ENCODE data around the gene EPHB1. TPM values are rescaled to one million over a fixed set of nuclear protein-coding genes. Genes with fewer than 3 reads are reported as not detected.

The EPHB1 gene
- polyA plus RNA-seq (ENCODE audit: insufficient read length in 4 of 4) = 1 to 10 TPM; 4.4 to 5.9 (median 5.7) TPM

DNA sequence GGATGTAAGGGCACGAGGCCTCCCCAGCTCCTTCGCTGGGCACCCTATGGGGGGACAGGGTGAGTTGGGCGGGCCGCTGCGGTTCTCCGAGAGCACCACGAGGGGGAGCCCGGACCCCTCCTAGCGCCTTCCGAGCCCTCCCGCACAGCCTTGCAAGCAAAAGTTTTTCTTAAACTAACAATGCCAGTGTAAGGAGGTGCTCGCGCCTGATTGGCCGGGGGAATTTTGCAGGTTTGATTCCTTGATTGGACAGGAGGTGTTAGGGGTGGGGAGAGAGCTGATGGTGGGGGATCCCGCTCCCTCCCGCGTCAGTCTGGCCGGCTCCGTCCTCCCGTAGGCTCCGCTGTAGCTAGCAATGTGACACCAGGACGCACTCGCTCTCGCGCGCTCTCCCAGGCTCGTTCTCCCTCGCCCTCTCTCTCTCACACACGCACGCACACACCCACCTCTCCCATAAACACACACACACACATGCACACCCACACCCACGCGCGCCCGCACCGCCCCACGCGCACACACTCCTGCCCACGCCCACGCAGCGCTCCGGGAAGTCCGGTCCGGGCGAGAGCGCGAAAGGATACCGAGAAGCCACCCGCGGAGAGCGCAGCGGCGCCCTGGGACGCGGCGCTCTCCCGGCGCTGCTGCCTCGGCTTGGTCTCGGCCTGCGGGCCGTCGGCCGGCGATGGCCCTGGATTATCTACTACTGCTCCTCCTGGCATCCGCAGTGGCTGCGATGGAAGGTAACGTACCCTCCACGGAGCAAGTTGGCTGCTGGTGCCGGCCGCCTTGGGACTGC, at the start of gene EPHB1:
Gene EPHB1, plus strand, starts transcription at position 311 of the 796 bp plus-strand sequence.
- peak; percentile 84 to 89 (median 88) for DNase-seq (ENCODE audit: low read depth in 4 of 4, low spot score in 2 of 4)

DNA sequence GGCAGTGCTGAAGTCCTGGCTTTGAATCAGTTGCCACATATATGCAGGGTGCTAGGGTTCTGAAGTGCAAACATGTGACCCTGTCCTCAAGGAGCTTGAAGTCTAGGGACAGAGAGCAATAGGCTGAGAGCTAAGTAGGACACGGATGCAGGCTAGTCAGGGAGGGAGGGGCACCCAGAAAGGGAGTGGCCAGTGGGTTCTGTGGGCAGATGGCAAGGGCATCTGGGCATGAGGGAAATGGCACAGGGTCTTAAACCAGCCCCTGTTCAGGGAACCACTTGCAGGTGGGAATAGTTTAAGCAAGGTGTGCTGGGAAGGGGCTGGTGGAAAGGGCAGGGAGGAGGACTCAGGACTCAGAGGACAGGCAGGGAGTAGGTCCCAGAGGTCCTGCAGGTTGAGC, 46.4 kb upstream of the EPHB1 start:
- no peak for DNase-seq (ENCODE audit: low read depth in 4 of 4, low spot score in 2 of 4)

- no peak for DNase-seq (ENCODE audit: low read depth in 4 of 4, low spot score in 2 of 4)
These were observed 45.9 kb upstream of the EPHB1 start for GRCh38 chr3:134749174-134749573.

DNA sequence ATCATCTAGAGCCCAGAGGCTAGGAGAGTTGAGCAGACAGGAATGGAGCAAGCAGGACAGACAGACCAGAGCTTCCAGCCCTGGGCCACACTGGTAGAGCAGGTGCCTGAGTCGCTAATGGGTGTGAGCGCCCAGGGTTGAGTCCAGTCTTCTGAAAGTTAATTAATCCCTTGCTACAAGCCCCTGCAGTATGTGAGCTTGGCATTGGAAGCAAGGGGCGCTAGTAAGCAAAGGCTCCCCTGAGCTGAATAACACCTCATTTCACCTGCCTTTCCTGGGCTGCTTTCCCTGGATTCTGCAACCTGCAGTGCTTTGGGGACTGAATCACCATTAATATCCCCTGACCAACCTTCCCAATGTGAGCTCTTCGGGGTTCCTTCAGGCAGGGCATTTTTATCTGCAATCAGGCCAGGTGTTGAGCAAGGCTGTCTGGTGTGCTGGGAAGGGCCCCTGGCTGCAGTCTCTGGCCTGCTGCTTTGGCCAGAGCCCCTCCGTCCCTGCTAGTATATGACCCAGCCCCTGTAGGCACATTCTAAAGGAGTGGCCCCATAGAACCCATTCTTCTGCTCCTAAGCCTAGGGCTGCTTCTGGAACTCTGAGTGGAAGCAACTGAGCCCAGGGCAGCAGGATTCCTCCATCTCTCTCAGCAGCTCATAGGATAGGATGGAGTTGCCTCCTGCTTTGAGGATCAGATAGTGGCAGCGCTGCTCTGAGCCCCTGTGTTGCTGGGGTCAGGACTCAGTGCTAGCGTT, 45.1 kb upstream of the EPHB1 start:
- no peak for DNase-seq (ENCODE audit: low read depth in 4 of 4, low spot score in 2 of 4)

DNA sequence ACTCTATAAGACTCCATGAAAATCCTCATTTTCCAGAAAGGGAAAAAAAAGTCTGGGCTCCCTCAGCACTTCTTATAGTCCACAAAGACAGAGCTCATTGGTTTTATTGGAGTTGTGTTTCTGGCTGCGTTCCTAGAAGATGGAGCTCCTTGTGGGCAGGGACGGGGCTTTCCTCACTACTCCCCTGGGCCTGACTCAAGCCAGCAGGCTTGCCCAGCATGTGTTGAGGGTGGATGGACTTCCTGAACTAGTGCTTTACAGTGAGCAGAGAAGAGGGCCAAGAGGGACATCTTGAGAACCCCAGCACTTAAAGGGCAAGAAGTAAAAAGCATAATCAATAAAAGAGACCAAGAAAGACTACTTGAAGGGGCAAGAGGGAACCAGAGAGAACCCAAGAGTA, 43.2 kb upstream of the EPHB1 start:
- DNase-seq (ENCODE audit: low read depth in 4 of 4, low spot score in 2 of 4) = no peak

- no peak for DNase-seq (ENCODE audit: low read depth in 4 of 4, low spot score in 2 of 4)
These were observed 42.1 kb upstream of the EPHB1 start for GRCh38 chr3:134752761-134753461.

DNA sequence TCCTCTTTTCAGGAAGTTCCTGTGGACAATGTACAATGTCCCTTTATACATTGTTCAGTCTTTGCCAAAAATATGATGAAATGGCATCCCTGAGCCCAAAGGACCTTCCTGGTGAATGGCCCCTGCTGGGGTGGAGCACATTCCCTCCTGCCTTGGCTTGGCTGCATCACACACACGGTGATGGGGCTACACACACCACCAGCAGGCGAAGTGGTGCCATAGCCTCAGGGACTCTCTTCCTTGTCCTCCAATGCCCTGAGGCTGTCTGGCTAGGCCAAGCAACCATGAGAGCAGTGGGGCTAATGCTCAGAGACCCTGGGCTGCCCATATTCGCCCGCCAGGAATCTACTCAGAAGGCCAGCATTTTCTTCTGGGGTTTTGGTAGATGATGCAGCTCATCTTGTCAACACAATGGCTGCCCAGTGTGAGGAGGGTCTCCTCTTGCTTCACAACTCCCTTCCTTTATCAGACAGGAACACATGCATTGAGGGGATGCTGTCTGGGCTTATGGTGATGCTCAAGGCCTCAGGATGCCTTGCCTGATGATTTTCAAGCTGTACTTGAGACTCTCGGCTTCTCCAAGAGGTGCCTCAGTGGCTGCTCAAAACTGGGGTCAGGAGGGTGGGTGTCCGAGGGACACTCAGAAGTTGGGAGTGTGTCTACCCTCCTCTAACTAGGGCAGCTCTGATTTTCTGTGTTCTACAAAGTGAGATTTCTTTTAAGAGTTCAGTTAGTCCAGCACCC, 40.9 kb upstream of the EPHB1 start:
- DNase-seq (ENCODE audit: low read depth in 4 of 4, low spot score in 2 of 4) = no peak

DNA sequence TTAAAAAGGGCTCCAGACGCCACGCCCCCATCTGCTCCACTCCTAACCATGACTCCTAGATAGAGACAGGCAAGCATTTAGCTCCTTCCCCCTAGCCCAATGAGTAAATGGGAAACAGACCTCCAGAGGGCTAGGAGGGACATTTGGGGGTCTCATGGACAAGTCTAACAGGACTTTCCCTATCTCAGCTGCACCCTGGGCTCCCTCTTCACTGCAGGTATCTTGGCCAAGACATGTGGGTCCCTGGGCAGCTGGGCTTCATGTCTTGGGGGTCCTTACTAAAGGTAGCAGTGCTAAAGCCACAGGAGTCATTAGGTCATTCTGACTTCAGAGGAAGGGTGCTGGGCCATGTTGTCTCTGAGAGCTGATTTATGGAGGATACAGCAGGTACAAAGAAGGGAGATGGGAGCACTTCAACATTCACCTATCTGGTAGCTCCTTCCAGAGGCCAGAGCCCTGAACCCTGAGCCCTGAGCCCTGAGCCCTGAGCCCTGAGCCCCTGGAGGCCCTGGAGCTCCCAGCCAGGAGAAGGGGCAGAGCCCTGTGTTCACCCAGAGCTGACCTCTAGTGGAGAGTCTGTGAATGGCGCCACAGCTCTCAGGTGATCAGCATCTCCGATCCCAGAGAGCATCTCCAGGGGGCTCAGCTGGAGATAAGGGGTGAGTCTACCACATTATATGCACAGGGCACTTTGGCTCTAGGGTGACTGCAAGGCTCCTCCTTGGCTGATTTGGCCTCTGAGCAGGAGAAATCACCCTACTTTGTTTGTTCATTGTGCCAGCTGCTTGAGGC, 40.1 kb upstream of the EPHB1 start:
- DNase-seq (ENCODE audit: low read depth in 4 of 4, low spot score in 2 of 4) = no peak

DNA sequence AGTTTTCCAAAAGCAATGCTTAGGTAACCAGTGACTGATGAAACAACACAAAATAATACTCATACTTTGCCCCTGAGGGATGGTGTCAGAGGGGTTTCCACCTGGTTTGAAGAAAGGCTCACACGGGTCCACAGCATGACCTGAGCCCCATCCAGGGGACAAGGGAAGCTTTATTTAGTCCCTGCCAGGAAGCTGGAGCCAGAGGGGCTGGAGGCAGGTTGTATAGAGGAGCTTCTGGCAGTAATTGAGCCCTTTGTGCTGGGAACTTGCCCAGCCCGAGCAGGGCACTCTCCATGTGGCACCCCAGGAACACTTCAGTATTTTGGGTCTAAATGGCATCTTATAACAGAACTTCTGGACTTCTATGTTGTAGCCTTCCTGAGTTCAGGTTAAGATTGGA, 39.2 kb upstream of the EPHB1 start:
- no peak for DNase-seq (ENCODE audit: low read depth in 4 of 4, low spot score in 2 of 4)

DNA sequence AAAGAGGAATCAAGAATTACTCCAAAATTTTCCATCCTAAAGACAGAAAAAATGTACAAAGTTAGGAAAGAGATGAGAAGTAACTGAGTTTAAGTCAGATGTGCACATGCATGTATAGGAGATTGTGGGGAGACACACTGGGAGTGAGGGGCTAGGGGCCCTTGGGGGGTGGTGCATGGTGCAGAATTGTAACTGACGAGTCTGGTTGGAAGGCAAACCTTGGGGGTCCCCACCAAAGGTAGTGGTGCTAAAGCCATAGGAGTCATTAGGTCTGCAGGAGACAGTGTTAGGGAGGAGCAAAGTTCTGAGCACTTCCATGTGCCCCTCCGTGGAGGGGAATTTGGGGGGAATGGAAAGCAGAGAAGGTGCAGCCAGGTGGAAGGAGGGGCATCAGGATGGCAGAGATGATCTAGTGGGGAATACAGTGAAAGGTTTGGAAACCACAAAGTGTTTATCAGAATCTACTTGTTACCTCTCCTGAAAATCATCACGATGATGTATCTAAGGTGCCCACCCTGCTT, 37.5 kb upstream of the EPHB1 start:
- DNase-seq (ENCODE audit: low read depth in 4 of 4, low spot score in 2 of 4) = no peak

- DNase-seq (ENCODE audit: low read depth in 4 of 4, low spot score in 2 of 4) = no peak
These were observed 33.8 kb upstream of the EPHB1 start for GRCh38 chr3:134761213-134761612.

DNA sequence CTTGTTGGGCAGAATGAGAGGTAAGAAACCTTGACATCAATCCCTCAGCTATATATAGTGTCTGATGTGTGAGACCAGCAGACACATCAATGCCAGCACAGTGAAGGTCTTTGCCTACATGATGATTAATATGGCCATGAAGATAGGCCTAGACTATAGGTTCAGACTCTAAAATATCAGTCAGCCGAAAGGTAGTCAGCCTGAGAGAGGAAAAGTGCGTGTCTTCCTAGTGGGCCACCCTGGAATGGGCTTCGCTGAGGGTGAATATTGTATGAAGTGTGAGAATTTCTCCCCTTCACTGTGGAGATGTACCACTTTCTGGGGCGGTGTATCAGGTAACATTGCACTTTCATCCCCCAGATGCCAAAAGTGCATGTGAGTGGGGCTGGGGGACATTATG, 33.0 kb upstream of the EPHB1 start:
- no peak for DNase-seq (ENCODE audit: low read depth in 4 of 4, low spot score in 2 of 4)

- DNase-seq (ENCODE audit: low read depth in 4 of 4, low spot score in 2 of 4) = no peak
These were observed 29.6 kb upstream of the EPHB1 start for GRCh38 chr3:134765468-134765867.

- no peak for DNase-seq (ENCODE audit: low read depth in 4 of 4, low spot score in 2 of 4)
These were observed 28.8 kb upstream of the EPHB1 start for GRCh38 chr3:134766290-134766689.

- no peak for DNase-seq (ENCODE audit: low read depth in 4 of 4, low spot score in 2 of 4)
These were observed 26.9 kb upstream of the EPHB1 start for GRCh38 chr3:134768116-134768515.

- no peak for DNase-seq (ENCODE audit: low read depth in 4 of 4, low spot score in 2 of 4)
These were observed 26.2 kb upstream of the EPHB1 start for GRCh38 chr3:134768837-134769236.

DNA sequence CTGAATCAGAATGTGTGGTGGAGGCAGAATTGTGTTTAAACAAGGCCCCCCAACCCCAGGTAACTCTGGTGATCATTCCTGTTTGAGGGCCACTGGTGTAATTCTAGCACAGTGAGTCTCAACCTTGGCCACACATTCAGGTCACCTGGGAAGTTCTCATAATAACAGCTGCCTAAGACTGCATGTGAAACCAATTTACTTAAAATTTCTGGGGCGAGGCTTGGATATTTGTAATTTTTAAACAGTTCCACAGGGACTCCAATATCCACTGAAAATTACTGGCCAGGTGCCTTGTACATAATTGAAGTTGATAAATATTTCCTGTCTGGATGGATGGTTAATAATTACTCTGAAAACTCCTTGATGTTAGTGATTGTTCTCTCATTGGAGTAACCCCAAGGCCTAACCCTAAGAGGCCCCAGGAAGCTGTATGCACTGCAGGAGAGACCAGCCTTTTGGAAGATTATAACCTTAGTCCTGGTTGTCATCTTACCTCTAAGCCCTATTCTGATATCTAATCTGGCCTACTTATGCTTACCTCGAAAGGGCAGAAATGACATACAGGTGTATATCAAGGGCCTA, 25.7 kb upstream of the EPHB1 start:
- no peak for DNase-seq (ENCODE audit: low read depth in 4 of 4, low spot score in 2 of 4)

DNA sequence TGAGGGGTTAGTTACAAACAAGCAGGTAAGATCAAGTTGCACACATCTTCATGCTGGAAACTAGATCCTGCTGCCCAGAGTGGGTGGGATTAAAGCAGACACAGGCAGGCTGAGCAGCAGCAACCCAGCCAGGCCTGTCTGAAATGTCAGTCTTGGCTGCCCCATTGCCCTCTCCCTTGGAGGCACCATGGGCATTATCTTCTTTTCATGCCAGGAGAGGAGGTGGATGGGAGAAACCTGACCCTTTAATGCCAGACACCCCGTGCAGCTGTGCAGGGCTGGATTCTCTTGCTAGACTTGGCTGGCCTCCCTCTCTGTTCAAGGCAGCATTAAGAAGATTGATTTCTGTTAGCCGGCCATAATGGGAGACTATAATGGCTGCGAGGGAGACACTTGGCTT, 23.0 kb upstream of the EPHB1 start:
- no peak for DNase-seq (ENCODE audit: low read depth in 4 of 4, low spot score in 2 of 4)

DNA sequence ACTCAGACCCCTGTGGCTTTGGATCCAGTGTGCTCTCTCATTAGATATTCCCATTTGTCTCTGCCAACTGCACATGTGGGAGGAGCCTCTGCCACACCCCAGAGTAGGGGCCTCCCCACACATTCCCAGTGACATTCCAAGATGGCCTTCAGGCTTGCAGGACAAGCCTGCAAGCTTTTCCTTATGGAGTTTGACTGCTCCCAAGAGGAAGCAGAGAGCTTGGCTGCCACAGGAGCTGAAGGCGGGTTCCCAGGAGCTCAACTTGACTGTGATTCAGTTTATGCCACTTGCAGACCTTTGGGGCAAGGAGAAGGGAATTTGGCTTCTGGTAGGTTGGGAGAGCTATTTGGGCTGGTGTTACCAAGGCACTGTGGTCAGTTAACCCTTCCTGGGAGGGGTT, 22.5 kb upstream of the EPHB1 start:
- no peak for DNase-seq (ENCODE audit: low read depth in 4 of 4, low spot score in 2 of 4)

Data from left renal cortex interstitium (tissue), 4 donors.